Measurements from ENCODE around the gene PAFAH1B1.

PAFAH1B1 gene

GRCh38 chr17:2680961-2681360, 87.5 kb downstream of the PAFAH1B1 start:
- no peak for TF ChIP-seq REST (IDR thresholded peaks at IDR 0.05; ENCODE audit: insufficient replicate concordance, low read depth)
- no peak for TF ChIP-seq POLR2AphosphoS5 (IDR thresholded peaks at IDR 0.05; ENCODE audit: low read depth)
- DNase-seq (ENCODE audit: low read depth in 1 of 2, low spot score in 1 of 2), result no peak
- no peak overlapping the region for H3K4me3 ChIP-seq (replicated peaks; ENCODE audit: insufficient read depth, low read length)
- H3K27me3 ChIP-seq (ENCODE audit: insufficient read depth, poor library complexity, severe bottlenecking), result no peaks in the 10 kb centered on the region
- no peak overlapping the region for H3K27ac ChIP-seq (replicated peaks)

GRCh38 chr17:2681650-2682049, 88.2 kb downstream of the PAFAH1B1 start:
- no peak for DNase-seq (ENCODE audit: low read depth in 1 of 2, low spot score in 1 of 2)
- TF ChIP-seq SPI1 (IDR thresholded peaks at IDR 0.05; ENCODE audit: borderline replicate concordance, low read depth) (no peak), POLR2AphosphoS5 (IDR thresholded peaks at IDR 0.05; ENCODE audit: low read depth) (no peak), CTCF (IDR thresholded peaks at IDR 0.05; ENCODE audit: insufficient read depth, low read length) (no peak), REST (IDR thresholded peaks at IDR 0.05; ENCODE audit: insufficient replicate concordance, low read depth) (no peak), GABPA (IDR thresholded peaks at IDR 0.05; ENCODE audit: low read depth) (no peak)
- Histone ChIP-seq H3K27ac (replicated peaks) (no peak overlapping the region), H3K27me3 (ENCODE audit: insufficient read depth, poor library complexity, severe bottlenecking) (no peaks in the 10 kb centered on the region), H3K4me3 (replicated peaks; ENCODE audit: insufficient read depth, low read length) (no peak overlapping the region)

GRCh38 chr17:2682176-2682938, 88.9 kb downstream of the PAFAH1B1 start:
- H3K4me3 ChIP-seq (replicated peaks; ENCODE audit: insufficient read depth, low read length), result no peak overlapping the region
- H3K27me3 ChIP-seq (ENCODE audit: insufficient read depth, poor library complexity, severe bottlenecking), result no peaks in the 10 kb centered on the region
- H3K27ac ChIP-seq (replicated peaks), result no peak overlapping the region
- TF ChIP-seq SPI1 (IDR thresholded peaks at IDR 0.05; ENCODE audit: borderline replicate concordance, low read depth) (no peak), GABPA (IDR thresholded peaks at IDR 0.05; ENCODE audit: low read depth) (no peak), POLR2AphosphoS5 (IDR thresholded peaks at IDR 0.05; ENCODE audit: low read depth) (no peak), CTCF (IDR thresholded peaks at IDR 0.05; ENCODE audit: insufficient read depth, low read length) (no peak), REST (IDR thresholded peaks at IDR 0.05; ENCODE audit: insufficient replicate concordance, low read depth) (no peak)
- DNase-seq (ENCODE audit: low read depth in 1 of 2, low spot score in 1 of 2), result no peak
